Measurements from ENCODE around the gene HDAC4.
"Not testable (repeated sequence)": the region's sequence is repeated elsewhere in the genome, so short reads cannot be mapped to it uniquely, and the experiment has no call there.

Gene HDAC4

GRCh38 chr2:239181074-239181902 lies 219.5 kb downstream of the HDAC4 start:
- no peak for DNase-seq (ENCODE audit: low read depth)
- no peak overlapping the region for H3K4me3 ChIP-seq (ENCODE audit: low read length)
- no peak for TF ChIP-seq CTCF (conservative IDR thresholded peaks at IDR 0.05; ENCODE audit: low read depth, low read length)

GRCh38 chr2:239180526-239181073 lies 220.2 kb downstream of the HDAC4 start:
- no peak overlapping the region for H3K4me3 ChIP-seq (ENCODE audit: low read length)
- DNase-seq (ENCODE audit: low read depth): no peak
- no peak for TF ChIP-seq CTCF (conservative IDR thresholded peaks at IDR 0.05; ENCODE audit: low read depth, low read length)

- no peak overlapping the region for H3K4me3 ChIP-seq (ENCODE audit: low read length)
- no peak for DNase-seq (ENCODE audit: low read depth)
- TF ChIP-seq CTCF (conservative IDR thresholded peaks at IDR 0.05; ENCODE audit: low read depth, low read length): no peak
Measured at GRCh38 chr2:239179851-239180371, 220.9 kb downstream of the HDAC4 start.

GRCh38 chr2:239178954-239179353 lies 221.9 kb downstream of the HDAC4 start:
- no peak for TF ChIP-seq CTCF (conservative IDR thresholded peaks at IDR 0.05; ENCODE audit: low read depth, low read length)
- no peak for DNase-seq (ENCODE audit: low read depth)
- no peak overlapping the region for H3K4me3 ChIP-seq (ENCODE audit: low read length)

- DNase-seq (ENCODE audit: low read depth): no peak
- TF ChIP-seq CTCF (conservative IDR thresholded peaks at IDR 0.05; ENCODE audit: low read depth, low read length): no peak
Measured at GRCh38 chr2:239178484-239178883, 222.3 kb downstream of the HDAC4 start.

GRCh38 chr2:239177908-239178307 lies 222.9 kb downstream of the HDAC4 start:
- no peak for TF ChIP-seq CTCF (conservative IDR thresholded peaks at IDR 0.05; ENCODE audit: low read depth, low read length)
- H3K4me3 ChIP-seq (ENCODE audit: low read length): no peak overlapping the region
- no peak for DNase-seq (ENCODE audit: low read depth)

More at GRCh38 chr2:239178484-239178883, 222.3 kb downstream of the HDAC4 start:
- H3K4me3 ChIP-seq (ENCODE audit: low read length): no peak overlapping the region

GRCh38 chr2:239177325-239177724 lies 223.5 kb downstream of the HDAC4 start:
- no peak overlapping the region for H3K4me3 ChIP-seq (ENCODE audit: low read length)
- no peak for DNase-seq (ENCODE audit: low read depth)
- TF ChIP-seq CTCF (conservative IDR thresholded peaks at IDR 0.05; ENCODE audit: low read depth, low read length): no peak

GRCh38 chr2:239176138-239176803 lies 224.5 kb downstream of the HDAC4 start:
- DNase-seq (ENCODE audit: low read depth); H3K4me3 ChIP-seq (ENCODE audit: low read length): not testable (repeated sequence)

Measured in retinal pigment epithelial cell (primary cell).